RWPE1 (cell line): Measurements from ENCODE around the gene HPS3.

ENCODE experiments used
- CTCF ChIA-PET: fragments of 350-600 bp; sonication (Branson Sonifier 250); formaldehyde crosslinking; extraction: SDS; loops from one replicate; lab custom pipeline; 2021; lab: Yijun Ruan, JAX
- POLR2A ChIA-PET: fragments of 400-600 bp; formaldehyde crosslinking; extraction: SDS; loops from one replicate; lab custom pipeline; 2020; ENCODE audit warnings: antibody characterized with exemption; ENCODE audit not compliant: low non-redundant PET; lab: Yijun Ruan, JAX
- DNase-seq: peaks from one replicate; pipeline ENCODE4 v3.0.0; 2012; ENCODE audit warnings: low spot score
- H3K27ac ChIP-seq: fragments of 450-650 bp; 2 replicates; pipeline ENCODE4 v1.5.1; 2017
- TF ChIP-seq, protein P1 (sequence below): fragments of 450-650 bp; conservative IDR thresholded peaks from 2 replicates; pipeline ENCODE4 v1.5.1; 2017; ENCODE audit warnings: low read depth, mild to moderate bottlenecking

HPS3 gene

GRCh38 chr3:149119466-149119865 lies 10.0 kb upstream of the HPS3 start:
- ChIA-PET POLR2A (no interaction called here), CTCF (interaction anchor here (0.5 to 2.5 kb wide), 10 partner anchors 10 to 361 kb away, joined by 3 to 29 read pairs (median 4); no protein-coding TSS in a partner anchor)
- TF ChIP-seq, protein P1, sequence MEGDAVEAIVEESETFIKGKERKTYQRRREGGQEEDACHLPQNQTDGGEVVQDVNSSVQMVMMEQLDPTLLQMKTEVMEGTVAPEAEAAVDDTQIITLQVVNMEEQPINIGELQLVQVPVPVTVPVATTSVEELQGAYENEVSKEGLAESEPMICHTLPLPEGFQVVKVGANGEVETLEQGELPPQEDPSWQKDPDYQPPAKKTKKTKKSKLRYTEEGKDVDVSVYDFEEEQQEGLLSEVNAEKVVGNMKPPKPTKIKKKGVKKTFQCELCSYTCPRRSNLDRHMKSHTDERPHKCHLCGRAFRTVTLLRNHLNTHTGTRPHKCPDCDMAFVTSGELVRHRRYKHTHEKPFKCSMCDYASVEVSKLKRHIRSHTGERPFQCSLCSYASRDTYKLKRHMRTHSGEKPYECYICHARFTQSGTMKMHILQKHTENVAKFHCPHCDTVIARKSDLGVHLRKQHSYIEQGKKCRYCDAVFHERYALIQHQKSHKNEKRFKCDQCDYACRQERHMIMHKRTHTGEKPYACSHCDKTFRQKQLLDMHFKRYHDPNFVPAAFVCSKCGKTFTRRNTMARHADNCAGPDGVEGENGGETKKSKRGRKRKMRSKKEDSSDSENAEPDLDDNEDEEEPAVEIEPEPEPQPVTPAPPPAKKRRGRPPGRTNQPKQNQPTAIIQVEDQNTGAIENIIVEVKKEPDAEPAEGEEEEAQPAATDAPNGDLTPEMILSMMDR, result no peak
- DNase-seq, result no peak
- no peak overlapping the region for H3K27ac ChIP-seq

DNA sequence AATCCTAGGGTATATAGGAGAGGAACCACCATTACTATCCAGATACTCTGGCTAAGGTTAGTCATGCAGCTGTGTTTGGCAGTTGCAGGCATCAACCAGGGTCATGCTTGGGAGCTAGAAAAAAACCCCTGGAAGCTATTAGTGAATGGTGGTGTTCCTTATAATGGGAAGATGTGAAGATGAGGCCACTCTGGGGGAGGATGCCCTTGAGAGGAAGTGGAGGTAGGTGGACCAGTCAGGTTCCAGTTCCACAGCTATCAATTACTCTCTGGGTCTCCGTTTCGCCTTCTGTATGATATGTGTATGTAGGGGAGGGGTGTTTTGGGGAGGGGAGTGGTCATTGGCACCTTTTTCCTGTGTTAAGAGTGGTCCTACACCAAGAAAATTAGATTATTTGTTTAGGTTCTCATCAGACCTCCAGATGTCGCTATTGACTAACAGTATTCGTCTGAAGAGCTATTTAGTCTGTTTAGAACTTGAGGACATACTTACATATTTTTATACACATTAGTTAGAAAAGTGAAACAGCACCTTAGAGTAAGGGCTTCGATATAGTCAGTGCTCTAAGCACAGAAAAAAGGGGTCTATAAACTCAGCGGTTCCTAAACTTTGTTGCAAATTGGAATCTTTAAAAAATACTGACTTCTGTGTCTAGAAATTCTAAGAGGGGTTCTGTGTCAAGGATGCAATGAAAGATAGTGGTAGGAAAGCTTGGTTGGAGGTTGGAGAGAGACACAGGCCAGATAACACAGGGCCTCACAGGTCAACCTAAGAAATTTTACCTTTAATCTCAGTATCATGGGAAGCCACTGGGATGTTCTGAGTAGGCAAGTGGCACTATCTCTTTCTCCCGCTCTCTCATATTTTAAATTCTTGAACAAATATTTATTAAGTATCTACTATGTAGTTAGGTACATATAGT lies 9.1 kb upstream of the HPS3 start:
- ChIA-PET CTCF (interaction anchor here (0.5 to 2.5 kb wide), 19 partner anchors 9 to 1544 kb away, joined by 3 to 29 read pairs (median 4); partner anchors contain the start of genes GYG1 and HPS3), POLR2A (no interaction called here)
- TF ChIP-seq, protein P1, result peak; percentile 66
- peak; percentile 64 for DNase-seq
- H3K27ac ChIP-seq, result no peak overlapping the region

DNA sequence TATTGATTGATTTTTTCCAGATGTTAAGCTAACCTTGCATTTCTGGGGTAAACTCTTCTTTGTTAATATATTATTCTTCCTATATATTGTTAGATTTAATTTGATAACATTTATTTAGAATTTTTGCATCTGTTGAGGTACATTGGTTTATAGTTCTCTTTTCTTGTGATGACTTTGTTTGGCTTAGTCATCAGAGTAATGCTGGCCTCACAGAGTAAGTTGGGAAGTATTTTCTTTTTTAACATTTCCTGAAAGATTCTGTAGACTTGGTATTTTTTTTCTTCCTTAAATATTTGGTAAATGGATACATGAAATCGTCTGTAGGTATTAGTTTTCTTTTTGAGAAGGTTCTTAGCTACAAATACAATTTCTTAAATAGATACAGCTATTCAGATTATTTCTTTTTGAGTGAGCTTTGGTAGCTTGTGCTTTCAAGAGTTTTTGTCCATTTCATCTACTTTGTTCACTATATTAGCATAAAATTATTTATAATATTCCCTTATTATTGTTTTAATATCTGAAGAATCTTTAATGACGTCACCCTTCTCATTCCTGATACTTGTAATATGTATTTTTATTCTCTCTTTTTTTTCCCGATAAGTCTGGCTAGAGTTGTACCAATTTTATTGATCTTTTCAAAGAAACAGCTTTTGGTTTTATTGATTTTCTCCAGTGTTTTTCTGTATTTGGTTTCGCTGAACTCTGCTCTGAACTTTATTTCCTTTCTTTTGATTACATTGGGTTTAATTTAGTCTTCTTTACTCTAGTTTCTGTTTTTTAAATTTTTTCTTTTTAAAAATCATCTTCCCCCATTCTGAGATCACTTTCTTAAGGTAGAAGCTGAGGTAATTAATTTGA lies 6.5 kb upstream of the HPS3 start:
- H3K27ac ChIP-seq, result no peak overlapping the region
- POLR2A ChIA-PET, result no interaction called here
- no peak for DNase-seq
- TF ChIP-seq, protein P1, result no peak
- CTCF ChIA-PET, result interaction anchor here (0.6 to 0.8 kb wide), 3 partner anchors 148 to 171 kb away, joined by 3 to 7 read pairs (median 4); no protein-coding TSS in a partner anchor

GRCh38 chr3:149128821-149129220 lies 617 bp upstream of the HPS3 start:
- peak; percentile 3 for DNase-seq
- H3K27ac ChIP-seq, result peak overlapping the region; percentile 81
- ChIA-PET POLR2A (no interaction called here), CTCF (no interaction called here)
- TF ChIP-seq, protein P1, result no peak

DNA sequence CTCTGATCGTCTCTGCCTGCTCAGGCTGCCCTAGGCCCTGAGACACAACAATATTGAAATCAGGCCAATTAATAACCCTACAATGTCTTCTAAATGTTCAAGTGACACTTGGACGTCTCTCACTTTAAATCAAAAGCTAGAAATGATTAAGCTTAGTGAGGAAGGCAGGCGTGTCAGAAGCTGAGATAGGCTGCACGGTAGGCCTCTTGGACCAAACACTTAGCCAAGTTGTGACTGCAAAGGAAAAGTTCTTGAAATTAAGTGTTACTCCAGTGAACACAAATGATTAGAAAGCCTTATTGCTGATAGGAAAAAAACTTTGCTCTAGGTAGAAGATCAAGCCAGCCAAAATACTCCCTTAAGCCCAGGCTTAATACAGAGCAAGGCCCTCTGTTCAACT lies 2.2 kb downstream of the HPS3 start:
- TF ChIP-seq, protein P1, result no peak
- POLR2A ChIA-PET, result no interaction called here
- no peak overlapping the region for H3K27ac ChIP-seq
- CTCF ChIA-PET, result interaction anchor here (1.0 kb wide), 1 partner anchor 11 kb away, joined by 3 read pairs; no protein-coding TSS in a partner anchor
- DNase-seq, result no peak

GRCh38 chr3:149134575-149134974 lies 5.1 kb downstream of the HPS3 start:
- DNase-seq, result no peak
- POLR2A ChIA-PET, result no interaction called here
- TF ChIP-seq, protein P1, result no peak
- H3K27ac ChIP-seq, result no peak overlapping the region
- CTCF ChIA-PET, result no interaction called here
